A549 (cell line): ENCODE results near the gene ESPNL. TPM values are rescaled to one million over a fixed set of nuclear protein-coding genes. Genes with fewer than 3 reads are reported as not detected.
"Not testable (repeated sequence)": the region's sequence is repeated elsewhere in the genome, so short reads cannot be mapped to it uniquely, and the experiment has no call there.

ENCODE experiments used
- ATAC-seq, 2 experiments: fragments of 200-7000 bp in 1 of 2; fragments of >200 bp in 1 of 2; cut with Nextera tagmentation in 1 of 2; cut with Tn5 transposase in 1 of 2; 3 replicates each; pipeline versions ENCODE4 v1.8.0 to v1.9.1; 2018 to 2020; ENCODE audit warnings: mild to moderate bottlenecking in 1 of 2, moderate library complexity in 1 of 2
- CTCF ChIA-PET: fragments of 300-600 bp; sonication (Branson Sonifier 250); formaldehyde crosslinking; extraction: SDS; loops from one replicate; lab custom pipeline; 2021; ENCODE audit warnings: antibody characterized with exemption, inconsistent platforms; lab: Yijun Ruan, JAX
- POLR2A ChIA-PET: fragments of 350-600 bp; formaldehyde crosslinking; extraction: SDS; loops from one replicate; lab custom pipeline; 2021; ENCODE audit warnings: antibody characterized with exemption, inconsistent platforms; lab: Yijun Ruan, JAX
- DNase-seq, 2 experiments: peaks; one replicate each; pipeline versions ENCODE4 v3.0.0 to v3.0.0-alpha.2; 2011 to 2016; ENCODE audit warnings: low read depth in 1 of 2, low spot score in 1 of 2
- FAIRE-seq: peaks from 2 replicates; lab custom pipeline; 2011; peaks lifted over from hg19 to GRCh38; lab: Jason Lieb, UNC
- H3K27ac ChIP-seq, 2 experiments: fragments of >200 bp; sonication (Bioruptor Twin); formaldehyde crosslinking; 3 replicates each; pipeline ENCODE4 v1.5.1; 2016 to 2017
- H3K4me1 ChIP-seq: fragments of >200 bp; sonication (Bioruptor Twin); formaldehyde crosslinking; 3 replicates; pipeline ENCODE4 v1.6.1; 2016
- H3K4me2 ChIP-seq: fragments of >200 bp; sonication (Bioruptor Twin); formaldehyde crosslinking; 3 replicates; pipeline ENCODE4 v1.6.1; 2016
- H3K4me3 ChIP-seq: fragments of >200 bp; sonication (Bioruptor Twin); formaldehyde crosslinking; 3 replicates; pipeline ENCODE4 v1.5.1; 2016
- H3K9me3 ChIP-seq: fragments of >200 bp; sonication (Bioruptor Twin); formaldehyde crosslinking; 3 replicates; pipeline ENCODE4 v1.6.1; 2016
- BHLHE40 ChIP-seq: IDR thresholded peaks from 2 replicates; pipeline ENCODE4 v1.6.1; 2012; ENCODE audit warnings: low read depth, low read length, inconsistent platforms
- CHD4 ChIP-seq: fragments of 200-600 bp; sonication (generic); IDR thresholded peaks from 2 replicates; pipeline ENCODE4 v1.6.1; 2016; ENCODE audit warnings: antibody characterized with exemption, mild to moderate bottlenecking, borderline replicate concordance
- EHF ChIP-seq: fragments of 250-450 bp; sonication (Bioruptor Pico); IDR thresholded peaks from 2 replicates; pipeline ENCODE4 v1.5.0; 2020; ENCODE audit warnings: mild to moderate bottlenecking
- EHMT2 ChIP-seq: fragments of 200-600 bp; sonication (generic); IDR thresholded peaks from 2 replicates; pipeline ENCODE4 v1.6.1; 2016; ENCODE audit warnings: antibody characterized with exemption, low read depth, mild to moderate bottlenecking, moderate library complexity
- FOSB ChIP-seq: fragments of 250-450 bp; sonication (Bioruptor Pico); IDR thresholded peaks from 2 replicates; pipeline ENCODE4 v1.5.0; 2020; ENCODE audit warnings: mild to moderate bottlenecking, moderate library complexity
- FOSL2 ChIP-seq, 2 experiments: fragments of 450-650 bp in 1 of 2; fragments of >200 bp in 1 of 2; sonication (Bioruptor Twin) in 1 of 2; formaldehyde crosslinking; IDR thresholded peaks; 2 replicates each; pipeline versions ENCODE4 v1.5.0 to v1.6.1; 2016 to 2020; ENCODE audit warnings: mild to moderate bottlenecking in 1 of 2, moderate library complexity in 1 of 2
- HOXA7 ChIP-seq: fragments of 250-450 bp; sonication (Bioruptor Pico); IDR thresholded peaks from 2 replicates; pipeline ENCODE4 v1.5.0; 2020; ENCODE audit warnings: mild to moderate bottlenecking, moderate library complexity
- HOXB13 ChIP-seq: fragments of 250-450 bp; sonication (Bioruptor Pico); IDR thresholded peaks from 2 replicates; pipeline ENCODE4 v1.5.0; 2020; ENCODE audit warnings: low read depth, mild to moderate bottlenecking, moderate library complexity
- HOXB5 ChIP-seq: fragments of 250-450 bp; sonication (Bioruptor Pico); IDR thresholded peaks from 2 replicates; pipeline ENCODE4 v1.5.0; 2020; ENCODE audit warnings: mild to moderate bottlenecking, moderate library complexity
- KDM1A ChIP-seq: fragments of 200-600 bp; sonication (generic); IDR thresholded peaks from 2 replicates; pipeline ENCODE4 v1.6.1; 2016; ENCODE audit warnings: low read depth, mild to moderate bottlenecking
- MAFK ChIP-seq: fragments of 450-650 bp; IDR thresholded peaks from 2 replicates; pipeline ENCODE4 v1.6.1; 2014; ENCODE audit not compliant: partially characterized antibody
- NR3C1 ChIP-seq: fragments of >200 bp; sonication (Bioruptor Twin); formaldehyde crosslinking; IDR thresholded peaks from 3 replicates; pipeline ENCODE4 v1.6.1; 2017
- POLR2A ChIP-seq: IDR thresholded peaks from 2 replicates; pipeline ENCODE4 v1.6.1; 2012; ENCODE audit warnings: mild to moderate bottlenecking, low read length
- RNF2 ChIP-seq: fragments of 200-600 bp; sonication (generic); IDR thresholded peaks from 2 replicates; pipeline ENCODE4 v1.6.1; 2016; ENCODE audit warnings: low read depth, mild to moderate bottlenecking, antibody characterized with exemption, moderate library complexity, borderline replicate concordance
- ZNF302 ChIP-seq: fragments of 250-450 bp; sonication (Bioruptor Pico); IDR thresholded peaks from 2 replicates; pipeline ENCODE4 v1.9.0; 2021; ENCODE audit warnings: inconsistent platforms, mild to moderate bottlenecking, moderate library complexity
- WGBS: methylation state at CpG from one replicate; pipeline ENCODE4 v1.1.6; 2017; ENCODE audit errors: missing lambda C conversion rate; 5-methylcytosine and 5-hydroxymethylcytosine counted together
- polyA plus RNA-seq, 4 experiments: library from polyadenylated mRNA; depleted of rRNA in 3 of 4; stranded (reverse); fragments of >200 nt; fragmentation: RNase III in 1 of 4; extraction: RNeasy Plus Mini Kit Qiagen cat#74134 plus additional on column Dnase treatment in 1 of 4; gene quantifications; 2 replicates in 3 of 4; 3 replicates in 1 of 4; pipeline ENCODE4 v1.2.3, GENCODE V29; 2011 to 2017
- TF ChIP-seq, protein P1 (sequence below): fragments of >200 bp; sonication (Bioruptor Twin); formaldehyde crosslinking; IDR thresholded peaks from 2 replicates; pipeline ENCODE4 v1.6.1; 2016
- TF ChIP-seq, protein P2 (sequence below): IDR thresholded peaks from 2 replicates; pipeline ENCODE4 v1.6.1; 2012
- TF ChIP-seq, protein P3 (sequence below): IDR thresholded peaks from 2 replicates; pipeline ENCODE4 v1.6.1; 2012; ENCODE audit warnings: low read depth, borderline replicate concordance
- TF ChIP-seq, protein P4 (sequence below): IDR thresholded peaks from 2 replicates; pipeline ENCODE4 v1.6.1; 2012
- TF ChIP-seq, protein P5 (sequence below): fragments of >200 bp; sonication (Bioruptor Twin); formaldehyde crosslinking; IDR thresholded peaks from 3 replicates; pipeline ENCODE4 v1.5.1; 2016

Gene ESPNL
- polyA plus RNA-seq, 2 of the 4 experiments (the other 2 are of a cell fraction): 0.04 to 0.22 TPM

DNA sequence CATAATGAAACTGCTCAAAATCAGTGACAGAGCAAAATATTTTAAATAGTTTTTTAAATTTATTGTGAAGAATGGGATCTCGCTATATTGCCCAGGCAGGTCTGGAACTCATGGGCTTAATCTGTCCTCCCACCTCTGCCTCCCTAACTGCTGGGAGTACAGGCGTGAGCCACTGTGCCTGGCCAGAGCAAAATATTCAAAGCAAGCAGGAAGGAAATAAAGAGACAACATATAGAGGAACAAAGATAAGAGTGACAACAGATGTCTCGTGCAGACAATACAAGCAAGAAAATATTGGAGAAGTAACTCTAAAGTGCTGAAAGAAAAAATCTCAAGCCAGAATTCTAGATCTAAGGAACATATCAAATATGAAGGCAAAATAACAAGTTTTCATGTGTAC lies 44.3 kb upstream of the ESPNL start:
- H3K4me1 ChIP-seq: peaks cover 7% of the 10 kb centered on the region
- ATAC-seq: no peak
- TF ChIP-seq MAFK (no peak), BHLHE40 (no peak), FOSL2 (IDR thresholded peaks at IDR 0.05) (no peak), FOSL2 (CRISPR knock-in tag; IDR thresholded peaks at IDR 0.05) (no peak), KDM1A (no peak), EHMT2 (no peak), HOXB5 (CRISPR knock-in tag) (no peak), EHF (CRISPR knock-in tag) (no peak), RNF2 (no peak), FOSB (CRISPR knock-in tag) (no peak), CHD4 (no peak), ZNF302 (CRISPR knock-in tag) (no peak), POLR2A (no peak), NR3C1 (no peak), HOXA7 (no peak), HOXB13 (CRISPR knock-in tag) (no peak)
- TF ChIP-seq, protein P1, sequence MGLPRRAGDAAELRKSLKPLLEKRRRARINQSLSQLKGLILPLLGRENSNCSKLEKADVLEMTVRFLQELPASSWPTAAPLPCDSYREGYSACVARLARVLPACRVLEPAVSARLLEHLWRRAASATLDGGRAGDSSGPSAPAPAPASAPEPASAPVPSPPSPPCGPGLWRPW: no peak
- TF ChIP-seq, protein P2, sequence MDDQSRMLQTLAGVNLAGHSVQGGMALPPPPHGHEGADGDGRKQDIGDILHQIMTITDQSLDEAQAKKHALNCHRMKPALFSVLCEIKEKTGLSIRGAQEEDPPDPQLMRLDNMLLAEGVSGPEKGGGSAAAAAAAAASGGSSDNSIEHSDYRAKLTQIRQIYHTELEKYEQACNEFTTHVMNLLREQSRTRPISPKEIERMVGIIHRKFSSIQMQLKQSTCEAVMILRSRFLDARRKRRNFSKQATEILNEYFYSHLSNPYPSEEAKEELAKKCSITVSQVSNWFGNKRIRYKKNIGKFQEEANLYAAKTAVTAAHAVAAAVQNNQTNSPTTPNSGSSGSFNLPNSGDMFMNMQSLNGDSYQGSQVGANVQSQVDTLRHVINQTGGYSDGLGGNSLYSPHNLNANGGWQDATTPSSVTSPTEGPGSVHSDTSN: no peak
- TF ChIP-seq, protein P3, sequence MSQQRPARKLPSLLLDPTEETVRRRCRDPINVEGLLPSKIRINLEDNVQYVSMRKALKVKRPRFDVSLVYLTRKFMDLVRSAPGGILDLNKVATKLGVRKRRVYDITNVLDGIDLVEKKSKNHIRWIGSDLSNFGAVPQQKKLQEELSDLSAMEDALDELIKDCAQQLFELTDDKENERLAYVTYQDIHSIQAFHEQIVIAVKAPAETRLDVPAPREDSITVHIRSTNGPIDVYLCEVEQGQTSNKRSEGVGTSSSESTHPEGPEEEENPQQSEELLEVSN: no peak
- TF ChIP-seq, protein P4, sequence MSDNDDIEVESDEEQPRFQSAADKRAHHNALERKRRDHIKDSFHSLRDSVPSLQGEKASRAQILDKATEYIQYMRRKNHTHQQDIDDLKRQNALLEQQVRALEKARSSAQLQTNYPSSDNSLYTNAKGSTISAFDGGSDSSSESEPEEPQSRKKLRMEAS: no peak
- TF ChIP-seq, protein P5, sequence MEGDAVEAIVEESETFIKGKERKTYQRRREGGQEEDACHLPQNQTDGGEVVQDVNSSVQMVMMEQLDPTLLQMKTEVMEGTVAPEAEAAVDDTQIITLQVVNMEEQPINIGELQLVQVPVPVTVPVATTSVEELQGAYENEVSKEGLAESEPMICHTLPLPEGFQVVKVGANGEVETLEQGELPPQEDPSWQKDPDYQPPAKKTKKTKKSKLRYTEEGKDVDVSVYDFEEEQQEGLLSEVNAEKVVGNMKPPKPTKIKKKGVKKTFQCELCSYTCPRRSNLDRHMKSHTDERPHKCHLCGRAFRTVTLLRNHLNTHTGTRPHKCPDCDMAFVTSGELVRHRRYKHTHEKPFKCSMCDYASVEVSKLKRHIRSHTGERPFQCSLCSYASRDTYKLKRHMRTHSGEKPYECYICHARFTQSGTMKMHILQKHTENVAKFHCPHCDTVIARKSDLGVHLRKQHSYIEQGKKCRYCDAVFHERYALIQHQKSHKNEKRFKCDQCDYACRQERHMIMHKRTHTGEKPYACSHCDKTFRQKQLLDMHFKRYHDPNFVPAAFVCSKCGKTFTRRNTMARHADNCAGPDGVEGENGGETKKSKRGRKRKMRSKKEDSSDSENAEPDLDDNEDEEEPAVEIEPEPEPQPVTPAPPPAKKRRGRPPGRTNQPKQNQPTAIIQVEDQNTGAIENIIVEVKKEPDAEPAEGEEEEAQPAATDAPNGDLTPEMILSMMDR: no peak
- no peak for DNase-seq
- H3K27ac ChIP-seq: no peak overlapping the region
- no peak for FAIRE-seq
- H3K9me3 ChIP-seq: no peaks in the 10 kb centered on the region
- H3K4me3 ChIP-seq: no peak overlapping the region
- POLR2A ChIA-PET: no interaction called here
- CTCF ChIA-PET: interaction anchor here (0.7 to 1.7 kb wide), 2 partner anchors 12 to 42 kb away, joined by 3 to 5 read pairs; no protein-coding TSS in a partner anchor
- 82% methylated on average over 3 of the region's 3 CpGs for WGBS
- H3K4me2 ChIP-seq: no peak overlapping the region

DNA sequence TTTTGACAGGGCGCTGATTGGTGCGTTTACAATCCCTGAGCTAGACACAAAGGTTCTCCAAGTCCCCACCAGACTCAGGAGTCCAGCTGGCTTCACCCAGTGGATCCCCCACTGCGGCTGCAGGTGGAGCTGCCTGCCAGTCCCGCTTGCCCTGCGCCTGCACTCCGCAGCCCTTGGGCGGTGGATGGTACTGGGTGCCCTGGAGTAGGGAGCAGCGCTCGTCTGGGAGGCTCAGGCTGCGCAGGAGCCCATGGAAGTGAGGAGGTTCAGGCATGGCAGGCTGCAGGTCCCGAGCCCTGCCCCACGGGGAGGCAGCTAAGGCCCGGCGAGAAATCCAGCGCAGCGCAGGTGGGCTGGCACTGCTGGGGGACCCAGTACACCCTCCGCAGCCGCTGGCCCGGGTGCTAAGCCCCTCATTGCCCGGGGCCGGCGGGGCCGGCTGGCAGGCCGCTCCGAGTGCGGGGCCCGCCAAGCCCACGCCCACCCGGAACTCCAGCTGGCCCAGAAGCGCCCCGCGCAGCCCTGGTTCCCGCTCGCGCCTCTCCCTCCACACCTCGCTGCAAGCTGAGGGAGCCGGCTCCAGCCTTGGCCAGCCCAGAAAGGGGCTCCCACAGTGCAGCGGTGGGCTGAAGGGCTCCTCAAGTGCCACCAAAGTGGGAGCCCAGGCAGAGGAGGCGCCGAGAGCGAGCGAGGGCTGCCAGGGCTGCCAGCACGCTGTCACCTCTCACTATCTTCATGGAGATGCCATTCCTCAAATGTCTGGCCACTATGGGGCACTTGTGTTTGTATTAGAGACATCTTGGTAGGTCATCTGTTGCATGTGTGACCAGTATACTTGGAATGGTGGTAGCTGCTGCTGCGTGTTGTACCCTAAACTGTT lies 42.2 kb upstream of the ESPNL start:
- POLR2A ChIA-PET, FAIRE-seq, H3K4me2 ChIP-seq: not testable (repeated sequence)

More for the DNA sequence above, 42.2 kb upstream of the ESPNL start:
- not testable (repeated sequence) for H3K9me3 ChIP-seq, H3K4me3 ChIP-seq, H3K27ac ChIP-seq, DNase-seq, ATAC-seq
- CTCF ChIA-PET: interaction anchor here (0.6 kb wide), 1 partner anchor 30 kb away, joined by 3 read pairs; no protein-coding TSS in a partner anchor
- H3K4me1 ChIP-seq: peaks cover 15% of the 10 kb centered on the region
- WGBS: 94% methylated on average over 21 of the region's 44 CpGs
